PC-3 (cell line): ENCODE data around the gene CRIP2. TPM values are rescaled to one million over a fixed set of nuclear protein-coding genes. Genes with fewer than 3 reads are reported as not detected.

Source experiments
- ATAC-seq: fragments of 200-7000 bp; cut with Tn5 transposase; 2 replicates; pipeline ENCODE4 v1.9.1; 2020; ENCODE audit warnings: mild to moderate bottlenecking, moderate library complexity
- BruUV-seq: library from RNA; stranded (reverse); fragments of 400-500 nt; replicated peaks from 2 replicates; lab custom pipeline; 2021; lab: Mats Ljungman, UMichigan
- CTCF ChIA-PET: fragments of 300-600 bp; sonication (Branson Sonifier 250); formaldehyde crosslinking; loops from one replicate; lab custom pipeline; 2022; ENCODE audit warnings: antibody characterized with exemption; lab: Charles Lee
- POLR2A ChIA-PET: fragments of 300-600 bp; sonication (Branson Sonifier 250); formaldehyde crosslinking; loops from one replicate; lab custom pipeline; 2022; ENCODE audit warnings: antibody characterized with exemption; ENCODE audit not compliant: unreplicated experiment; lab: Charles Lee
- DNase-seq: peaks from one replicate; pipeline ENCODE4 v3.0.0-alpha.2; 2015
- H2AFZ ChIP-seq: fragments of 300-600 bp; sonication (generic); 2 replicates; pipeline ENCODE4 v1.6.0; 2016; ENCODE audit warnings: antibody characterized with exemption, low read length
- H3F3A ChIP-seq: fragments of 300-600 bp; sonication (generic); one replicate; pipeline ENCODE4 v1.6.0; 2017; ENCODE audit warnings: antibody characterized with exemption, low read length, control low read depth, mild to moderate bottlenecking; ENCODE audit not compliant: unreplicated experiment
- H3K27ac ChIP-seq: fragments of 300-600 bp; sonication (generic); 2 replicates; pipeline ENCODE4 v1.5.1; 2016; ENCODE audit warnings: mild to moderate bottlenecking, low read length
- H3K27me3 ChIP-seq: fragments of 300-600 bp; sonication (generic); 2 replicates; pipeline ENCODE4 v1.6.1; 2016; ENCODE audit warnings: low read length, mixed read lengths
- H3K36me3 ChIP-seq: fragments of 300-600 bp; sonication (generic); 2 replicates; pipeline ENCODE4 v1.6.1; 2016; ENCODE audit warnings: low read depth, mixed run types, low read length, mixed read lengths
- H3K4me1 ChIP-seq: fragments of 300-600 bp; sonication (generic); 2 replicates; pipeline ENCODE4 v1.5.1; 2016; ENCODE audit warnings: low read length; ENCODE audit not compliant: insufficient read depth
- H3K4me2 ChIP-seq: fragments of 300-600 bp; sonication (generic); 2 replicates; pipeline ENCODE4 v1.6.0; 2016; ENCODE audit warnings: low read length
- H3K4me3 ChIP-seq: fragments of 300-600 bp; sonication (generic); 2 replicates; pipeline ENCODE4 v1.5.1; 2016; ENCODE audit warnings: mild to moderate bottlenecking, low read length, mixed read lengths
- H3K79me2 ChIP-seq: fragments of 300-600 bp; sonication (generic); 2 replicates; pipeline ENCODE4 v1.6.1; 2017; ENCODE audit warnings: low read length, mixed read lengths
- H3K9ac ChIP-seq: fragments of 300-600 bp; sonication (generic); 2 replicates; pipeline ENCODE4 v1.6.0; 2016; ENCODE audit warnings: mild to moderate bottlenecking, low read length
- H3K9me2 ChIP-seq: fragments of 300-600 bp; sonication (generic); replicated peaks from 2 replicates; pipeline ENCODE4 v1.6.1; 2016; ENCODE audit warnings: mixed run types, low read length, mixed read lengths
- H3K9me3 ChIP-seq: fragments of 300-600 bp; sonication (generic); 2 replicates; pipeline ENCODE4 v1.6.1; 2016; ENCODE audit warnings: low read length, mixed read lengths
- H4K20me1 ChIP-seq: fragments of 300-600 bp; sonication (generic); 2 replicates; pipeline ENCODE4 v1.6.1; 2016; ENCODE audit warnings: low read length, mixed read lengths
- EZH2 ChIP-seq: fragments of 300-600 bp; sonication (generic); IDR thresholded peaks from one replicate; pipeline ENCODE4 v1.6.1; 2017; ENCODE audit warnings: antibody characterized with exemption, mild to moderate bottlenecking, low read length; ENCODE audit not compliant: unreplicated experiment
- EZH2phosphoT487 ChIP-seq: fragments of 300-600 bp; sonication (generic); IDR thresholded peaks from 2 replicates; pipeline ENCODE4 v1.6.1; 2018; ENCODE audit warnings: mild to moderate bottlenecking, antibody characterized with exemption, low read length, borderline replicate concordance
- intact Hi-C: fragments of 100-400 bp; cut with micrococcal nuclease; formaldehyde crosslinking; loops from 2 replicates; pipeline ENCODE4 v1.9.0; 2023
- total RNA-seq: library from RNA; depleted of rRNA; stranded (reverse); fragments of >200 nt; gene quantifications from 2 replicates; pipeline ENCODE4 v1.2.3, GENCODE V29; 2014
- TF ChIP-seq, protein P1 (sequence below): fragments of 300-600 bp; sonication (generic); conservative IDR thresholded peaks from 2 replicates; pipeline ENCODE4 v1.5.1; 2017; ENCODE audit warnings: antibody characterized with exemption, low read depth, mild to moderate bottlenecking, low read length

Gene CRIP2
- total RNA-seq, 1 experiment from 2014 or later, result 100 TPM

GRCh38 chr14:105495101-105495989, 20.7 kb downstream of the CRIP2 start:
- intact Hi-C loops, result no loop called here
- CTCF ChIA-PET, result no interaction called here
- H3F3A ChIP-seq, result no peaks in the 10 kb centered on the region
- H2AFZ ChIP-seq, result no peak overlapping the region
- no peaks in the 10 kb centered on the region for H3K36me3 ChIP-seq
- BruUV-seq, result no TSS peak
- H3K9me3 ChIP-seq, result no peaks in the 10 kb centered on the region
- no peak overlapping the region for H3K9ac ChIP-seq
- peaks cover 13% of the 10 kb centered on the region for H3K79me2 ChIP-seq
- H4K20me1 ChIP-seq, result peaks cover 11% of the 10 kb centered on the region
- no peak overlapping the region for H3K4me3 ChIP-seq
- peaks cover 5% of the 10 kb centered on the region; the same call in 1 of the 2 replicates for H3K4me1 ChIP-seq
- H3K27me3 ChIP-seq, result no peaks in the 10 kb centered on the region
- POLR2A ChIA-PET, result interaction anchor here (0.6 kb wide), 1 partner anchor 24 kb away, joined by 3 read pairs; no protein-coding TSS in a partner anchor
- H3K27ac ChIP-seq, result no peak overlapping the region
- H3K4me2 ChIP-seq, result no peak overlapping the region
- no peaks in the 10 kb centered on the region for H3K9me2 ChIP-seq
- ATAC-seq (no peak), DNase-seq (no peak)
- TF ChIP-seq EZH2, result no peak
- TF ChIP-seq, protein P1, sequence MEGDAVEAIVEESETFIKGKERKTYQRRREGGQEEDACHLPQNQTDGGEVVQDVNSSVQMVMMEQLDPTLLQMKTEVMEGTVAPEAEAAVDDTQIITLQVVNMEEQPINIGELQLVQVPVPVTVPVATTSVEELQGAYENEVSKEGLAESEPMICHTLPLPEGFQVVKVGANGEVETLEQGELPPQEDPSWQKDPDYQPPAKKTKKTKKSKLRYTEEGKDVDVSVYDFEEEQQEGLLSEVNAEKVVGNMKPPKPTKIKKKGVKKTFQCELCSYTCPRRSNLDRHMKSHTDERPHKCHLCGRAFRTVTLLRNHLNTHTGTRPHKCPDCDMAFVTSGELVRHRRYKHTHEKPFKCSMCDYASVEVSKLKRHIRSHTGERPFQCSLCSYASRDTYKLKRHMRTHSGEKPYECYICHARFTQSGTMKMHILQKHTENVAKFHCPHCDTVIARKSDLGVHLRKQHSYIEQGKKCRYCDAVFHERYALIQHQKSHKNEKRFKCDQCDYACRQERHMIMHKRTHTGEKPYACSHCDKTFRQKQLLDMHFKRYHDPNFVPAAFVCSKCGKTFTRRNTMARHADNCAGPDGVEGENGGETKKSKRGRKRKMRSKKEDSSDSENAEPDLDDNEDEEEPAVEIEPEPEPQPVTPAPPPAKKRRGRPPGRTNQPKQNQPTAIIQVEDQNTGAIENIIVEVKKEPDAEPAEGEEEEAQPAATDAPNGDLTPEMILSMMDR, result no peak
- TF ChIP-seq EZH2phosphoT487, result no peak

GRCh38 chr14:105495990-105496830, 21.6 kb downstream of the CRIP2 start:
- CTCF ChIA-PET, result no interaction called here
- no TSS peak for BruUV-seq
- no peaks in the 10 kb centered on the region for H3K36me3 ChIP-seq

More at GRCh38 chr14:105495990-105496830, 21.6 kb downstream of the CRIP2 start:
- Histone ChIP-seq H3K79me2 (peaks cover 13% of the 10 kb centered on the region), H3K4me2 (no peak overlapping the region), H3K27ac (no peak overlapping the region), H3K9ac (no peak overlapping the region), H3K27me3 (no peaks in the 10 kb centered on the region), H4K20me1 (peaks cover 11% of the 10 kb centered on the region), H3K4me3 (no peak overlapping the region), H3K9me3 (no peaks in the 10 kb centered on the region), H3K4me1 (peaks cover 5% of the 10 kb centered on the region; the same call in 1 of the 2 replicates), H2AFZ (no peak overlapping the region), H3F3A (no peaks in the 10 kb centered on the region), H3K9me2 (no peaks in the 10 kb centered on the region)
- POLR2A ChIA-PET, result no interaction called here
- no peak for TF ChIP-seq EZH2
- TF ChIP-seq, protein P1, result no peak
- TF ChIP-seq EZH2phosphoT487, result no peak
- no peak for DNase-seq
- intact Hi-C loops, result no loop called here
- ATAC-seq, result no peak
